Liver (tissue), 9 donors: ENCODE results near the gene MAP1LC3B. TPM values are rescaled to one million over a fixed set of nuclear protein-coding genes. Genes with fewer than 3 reads are reported as not detected.

ENCODE experiments used
- DNase-seq: peaks from one replicate; pipeline ENCODE4 v3.0.0-alpha.2; 2017; ENCODE audit warnings: low spot score
- H3K27ac ChIP-seq, 2 donors: one replicate each; pipeline ENCODE4 v1.7.0; 2013; ENCODE audit warnings: inconsistent platforms in 2 of 2, low read length in 2 of 2, control low read depth in 1 of 2, low read depth in 1 of 2, mild to moderate bottlenecking in 1 of 2
- H3K27me3 ChIP-seq, 4 donors: one replicate each; pipeline versions ENCODE4 v1.6.1 to v1.7.0; 2013; ENCODE audit warnings: low read length in 3 of 4, inconsistent platforms in 1 of 4, mild to moderate bottlenecking in 1 of 4, moderate library complexity in 1 of 4; ENCODE audit not compliant: control insufficient read depth in 4 of 4, insufficient read depth in 4 of 4
- H3K36me3 ChIP-seq, 4 donors: one replicate each; pipeline versions ENCODE4 v1.6.1 to v1.7.0; 2013; ENCODE audit warnings: low read length in 3 of 4, mild to moderate bottlenecking in 3 of 4, low read depth in 1 of 4, moderate library complexity in 1 of 4; ENCODE audit not compliant: control insufficient read depth in 4 of 4, insufficient read depth in 3 of 4
- H3K4me1 ChIP-seq, 4 donors: one replicate each; pipeline versions ENCODE4 v1.6.1 to v1.7.0; 2013; ENCODE audit warnings: low read length in 3 of 4, mild to moderate bottlenecking in 3 of 4, moderate library complexity in 1 of 4; ENCODE audit not compliant: control insufficient read depth in 4 of 4, insufficient read depth in 4 of 4
- H3K4me3 ChIP-seq, 3 donors: one replicate each; pipeline versions ENCODE4 v1.6.1 to v1.7.0; 2013; ENCODE audit warnings: low read length in 3 of 3, control low read depth in 1 of 3, low read depth in 1 of 3, mild to moderate bottlenecking in 1 of 3
- H3K9ac ChIP-seq, 2 donors: one replicate each; pipeline ENCODE4 v1.7.0; 2013; ENCODE audit warnings: low read length in 2 of 2, mild to moderate bottlenecking in 2 of 2, moderate library complexity in 2 of 2, control low read depth in 1 of 2, low read depth in 1 of 2
- H3K9me3 ChIP-seq, 4 donors: one replicate each; pipeline versions ENCODE4 v1.6.1 to v1.7.0; 2013; ENCODE audit warnings: low read length in 3 of 4; ENCODE audit not compliant: control insufficient read depth in 4 of 4
- ATF3 ChIP-seq: IDR thresholded peaks from 2 replicates; pipeline ENCODE4 v1.6.1; 2016; ENCODE audit warnings: antibody characterized with exemption
- CTCF ChIP-seq: fragments of 150-350 bp; IDR thresholded peaks from 2 replicates; pipeline ENCODE4 v1.5.1; 2017; ENCODE audit warnings: improper control_type of control experiment, low read depth, low read length; ENCODE audit not compliant: missing input control
- EGR1 ChIP-seq, 2 donors: IDR thresholded peaks; 2 replicates each; pipeline ENCODE4 v1.6.1; 2016 to 2018; ENCODE audit warnings: antibody characterized with exemption in 2 of 2, low read depth in 2 of 2
- FOXA1 ChIP-seq: IDR thresholded peaks from 2 replicates; pipeline ENCODE4 v1.6.1; 2016; ENCODE audit warnings: antibody characterized with exemption
- GABPA ChIP-seq, 2 donors: IDR thresholded peaks in 1 of 2; conservative IDR thresholded peaks in 1 of 2; 2 replicates each; pipeline ENCODE4 v1.6.1; 2016; ENCODE audit warnings: antibody characterized with exemption in 2 of 2, mild to moderate bottlenecking in 1 of 2, moderate library complexity in 1 of 2
- HNF4A ChIP-seq, 2 donors: conservative IDR thresholded peaks; 2 replicates each; pipeline ENCODE4 v1.6.1; 2016; ENCODE audit warnings: antibody characterized with exemption in 2 of 2, mild to moderate bottlenecking in 2 of 2
- HNF4G ChIP-seq: IDR thresholded peaks from 2 replicates; pipeline ENCODE4 v1.6.1; 2016; ENCODE audit warnings: antibody characterized with exemption
- MAX ChIP-seq: IDR thresholded peaks from 2 replicates; pipeline ENCODE4 v1.6.1; 2016; ENCODE audit warnings: antibody characterized with exemption
- NR2F2 ChIP-seq: IDR thresholded peaks from 2 replicates; pipeline ENCODE4 v1.6.1; 2016; ENCODE audit warnings: antibody characterized with exemption
- RAD21 ChIP-seq, 2 donors: IDR thresholded peaks; 2 replicates each; pipeline ENCODE4 v1.6.1; 2016; ENCODE audit warnings: antibody characterized with exemption in 2 of 2, mild to moderate bottlenecking in 2 of 2
- RXRA ChIP-seq, 2 donors: IDR thresholded peaks; 2 replicates each; pipeline ENCODE4 v1.6.1; 2017 to 2018; ENCODE audit warnings: antibody characterized with exemption in 2 of 2, mild to moderate bottlenecking in 1 of 2
- SP1 ChIP-seq: IDR thresholded peaks from 2 replicates; pipeline ENCODE4 v1.6.1; 2018; ENCODE audit warnings: antibody characterized with exemption, mild to moderate bottlenecking
- YY1 ChIP-seq: IDR thresholded peaks from 2 replicates; pipeline ENCODE4 v1.6.1; 2016; ENCODE audit warnings: antibody characterized with exemption, mild to moderate bottlenecking
- WGBS: extraction: QIAGEN DNeasy Blood & Tissue Kit; methylation state at CpG from one replicate; pipeline ENCODE4 v1.1.7; 2013; 5-methylcytosine and 5-hydroxymethylcytosine counted together
- polyA plus RNA-seq, 2 donors: library from polyadenylated mRNA; stranded (reverse) in 1 of 2; unstranded in 1 of 2; fragments of 200-250 nt in 1 of 2; fragments of >200 nt in 1 of 2; fragmentation: Nextera tagmentation in 1 of 2; extraction: Ambion mirVana in 1 of 2; gene quantifications; one replicate each; pipeline versions ENCODE4 v1.2.1 to v1.2.3, GENCODE V29; 2013 to 2015
- total RNA-seq, 2 donors: library from RNA; depleted of rRNA; stranded (reverse); fragments of >200 nt; gene quantifications; one replicate each; pipeline ENCODE4 v1.2.3, GENCODE V29; 2014
- TF ChIP-seq, protein P1 (sequence below): IDR thresholded peaks from 2 replicates; pipeline ENCODE4 v1.6.1; 2016; ENCODE audit warnings: antibody characterized with exemption
- donor health status: healthy.
- donor health status: healthy.
- donor health status: healthy.
- donor health status: healthy.
- donor health status: healthy.

MAP1LC3B gene
- total and polyA plus RNA-seq, 4 donors, result 10.3 to 36.3 (median 15.7) TPM

GRCh38 chr16:87410530-87410929, 18.4 kb downstream of the MAP1LC3B start (continued):
- TF ChIP-seq CTCF (no peak), YY1 (no peak), FOXA1 (no peak), HNF4G (no peak), GABPA (IDR thresholded peaks at IDR 0.05 in 1 of 2, conservative IDR thresholded peaks at IDR 0.05 in 1 of 2) (no peak), RXRA (IDR thresholded peaks at IDR 0.05) (no peak), HNF4A (conservative IDR thresholded peaks at IDR 0.05) (no peak)

- no peak for DNase-seq
- Histone ChIP-seq H3K27me3 (no peaks in the 10 kb centered on the region), H3K36me3 (peaks cover 22 to 72% (median 43%) of the 10 kb centered on the region in 4 donors), H3K27ac (no peak overlapping the region), H3K4me1 (no peaks in the 10 kb centered on the region), H3K9ac (no peak overlapping the region), H3K4me3 (no peak overlapping the region), H3K9me3 (no peaks in the 10 kb centered on the region)
- 88% methylated on average over 14 of the region's 14 CpGs for WGBS
- TF ChIP-seq HNF4G (no peak), ATF3 (no peak), FOXA1 (no peak), CTCF (no peak), RAD21 (IDR thresholded peaks at IDR 0.05) (no peak), SP1 (no peak), NR2F2 (no peak)
Observed at GRCh38 chr16:87410968-87411367, 18.8 kb downstream of the MAP1LC3B start.

- WGBS, result 91% methylated on average over 49 of the region's 49 CpGs
- H3K27me3 ChIP-seq, result no peaks in the 10 kb centered on the region
- no peaks in the 10 kb centered on the region for H3K9me3 ChIP-seq
- H3K36me3 ChIP-seq, result peaks cover 22 to 71% (median 43%) of the 10 kb centered on the region in 4 donors
- H3K4me3 ChIP-seq, result no peak overlapping the region
- H3K4me1 ChIP-seq, result no peaks in the 10 kb centered on the region
- DNase-seq, result no peak
- H3K27ac ChIP-seq, result no peak overlapping the region
- no peak overlapping the region for H3K9ac ChIP-seq
- TF ChIP-seq GABPA (IDR thresholded peaks at IDR 0.05 in 1 of 2, conservative IDR thresholded peaks at IDR 0.05 in 1 of 2) (no peak), MAX (no peak), SP1 (no peak), EGR1 (IDR thresholded peaks at IDR 0.05; ENCODE audit: low read depth in 2 of 2) (no peak), NR2F2 (no peak), HNF4G (no peak), ATF3 (no peak), YY1 (no peak), CTCF (no peak)
- TF ChIP-seq, protein P1, sequence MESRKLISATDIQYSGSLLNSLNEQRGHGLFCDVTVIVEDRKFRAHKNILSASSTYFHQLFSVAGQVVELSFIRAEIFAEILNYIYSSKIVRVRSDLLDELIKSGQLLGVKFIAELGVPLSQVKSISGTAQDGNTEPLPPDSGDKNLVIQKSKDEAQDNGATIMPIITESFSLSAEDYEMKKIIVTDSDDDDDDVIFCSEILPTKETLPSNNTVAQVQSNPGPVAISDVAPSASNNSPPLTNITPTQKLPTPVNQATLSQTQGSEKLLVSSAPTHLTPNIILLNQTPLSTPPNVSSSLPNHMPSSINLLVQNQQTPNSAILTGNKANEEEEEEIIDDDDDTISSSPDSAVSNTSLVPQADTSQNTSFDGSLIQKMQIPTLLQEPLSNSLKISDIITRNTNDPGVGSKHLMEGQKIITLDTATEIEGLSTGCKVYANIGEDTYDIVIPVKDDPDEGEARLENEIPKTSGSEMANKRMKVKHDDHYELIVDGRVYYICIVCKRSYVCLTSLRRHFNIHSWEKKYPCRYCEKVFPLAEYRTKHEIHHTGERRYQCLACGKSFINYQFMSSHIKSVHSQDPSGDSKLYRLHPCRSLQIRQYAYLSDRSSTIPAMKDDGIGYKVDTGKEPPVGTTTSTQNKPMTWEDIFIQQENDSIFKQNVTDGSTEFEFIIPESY, result no peak
Observed at GRCh38 chr16:87411375-87412271, 19.5 kb downstream of the MAP1LC3B start.
